GM12878 (cell line): ENCODE measurements around the gene NPSR1. TPM values are rescaled to one million over a fixed set of nuclear protein-coding genes. Genes with fewer than 3 reads are reported as not detected.

Source experiments
- ATAC-seq: fragments of 200-7000 bp; cut with Tn5 transposase; 3 replicates; pipeline ENCODE4 v1.9.1; 2020; ENCODE audit warnings: mild to moderate bottlenecking, moderate library complexity
- BruUV-seq: library from RNA; stranded (reverse); fragments of 400-500 nt; replicated peaks from 2 replicates; lab custom pipeline; 2021; lab: Mats Ljungman, UMichigan
- CTCF ChIA-PET: fragments of 300-600 bp; sonication (Branson Sonifier 250); formaldehyde crosslinking; extraction: SDS; loops from one replicate; lab custom pipeline; 2021; ENCODE audit warnings: inconsistent platforms; lab: Yijun Ruan, JAX
- POLR2A ChIA-PET: fragments of 350-600 bp; formaldehyde crosslinking; extraction: SDS; loops from one replicate; lab custom pipeline; 2021; ENCODE audit warnings: inconsistent platforms; lab: Charles Lee
- RAD21 ChIA-PET: fragments of 300-600 bp; sonication (Branson Sonifier 250); formaldehyde crosslinking; loops from one replicate; lab custom pipeline; 2023; ENCODE audit warnings: antibody characterized with exemption; ENCODE audit not compliant: unreplicated experiment; lab: Charles Lee
- SMC1A ChIA-PET: fragments of 300-600 bp; sonication (Branson Sonifier 250); formaldehyde crosslinking; loops from one replicate; lab custom pipeline; 2023; ENCODE audit not compliant: unreplicated experiment, uncharacterized antibody; lab: Charles Lee
- DNase-seq: peaks from one replicate; pipeline ENCODE4 v3.0.0-alpha.2; 2011; ENCODE audit warnings: low read depth, low spot score
- FAIRE-seq: peaks from 3 replicates; lab custom pipeline; 2011; peaks lifted over from hg19 to GRCh38; lab: Jason Lieb, UNC
- H2AFZ ChIP-seq: 2 replicates; pipeline ENCODE4 v1.6.0; 2011; ENCODE audit warnings: low read depth, low read length, control low read depth; ENCODE audit not compliant: control insufficient read depth
- H3K27ac ChIP-seq: 2 replicates; pipeline ENCODE4 v1.5.1; 2011; ENCODE audit warnings: control low read depth; ENCODE audit not compliant: control insufficient read depth, insufficient read depth
- H3K27me3 ChIP-seq, 2 experiments: replicated peaks in 1 of 2; 2 replicates each; pipeline versions ENCODE4 v1.6.0 to v1.6.1; 2011; ENCODE audit warnings: low read length in 1 of 2; ENCODE audit not compliant: control insufficient read depth in 2 of 2, insufficient read depth in 2 of 2
- H3K36me3 ChIP-seq, 2 experiments: 2 replicates each; pipeline ENCODE4 v1.5.1; 2011; ENCODE audit warnings: low read length in 1 of 2; ENCODE audit not compliant: control insufficient read depth in 2 of 2, insufficient read depth in 2 of 2
- H3K4me1 ChIP-seq: 2 replicates; pipeline ENCODE4 v1.6.1; 2011; ENCODE audit warnings: mild to moderate bottlenecking, low read length, moderate library complexity, mixed read lengths; ENCODE audit not compliant: control insufficient read depth, insufficient read depth
- H3K4me2 ChIP-seq: 2 replicates; pipeline ENCODE4 v1.6.0; 2011; ENCODE audit warnings: control low read depth; ENCODE audit not compliant: control insufficient read depth, insufficient read depth
- H3K4me3 ChIP-seq: fragments of 200-600 bp; sonication (generic); 2 replicates; pipeline ENCODE4 v1.5.1; 2016
- H3K79me2 ChIP-seq: 2 replicates; pipeline ENCODE4 v1.6.0; 2011; ENCODE audit warnings: low read length; ENCODE audit not compliant: control insufficient read depth, insufficient read depth
- H3K9ac ChIP-seq: 2 replicates; pipeline ENCODE4 v1.8.0; 2011; ENCODE audit warnings: low read length, control low read depth, mixed read lengths; ENCODE audit not compliant: control insufficient read depth, insufficient read depth
- H3K9me3 ChIP-seq: replicated peaks from 3 replicates; pipeline ENCODE4 v1.5.1; 2011; ENCODE audit warnings: mild to moderate bottlenecking, low read length; ENCODE audit not compliant: control insufficient read depth, insufficient read depth
- H4K20me1 ChIP-seq: 2 replicates; pipeline ENCODE4 v1.6.0; 2011; ENCODE audit not compliant: control insufficient read depth, insufficient read depth
- BACH1 ChIP-seq: fragments of 450-650 bp; IDR thresholded peaks from 2 replicates; pipeline ENCODE4 v1.6.1; 2017; ENCODE audit warnings: mild to moderate bottlenecking, borderline replicate concordance
- BCL11A ChIP-seq: IDR thresholded peaks from 2 replicates; pipeline ENCODE4 v1.6.1; 2011; ENCODE audit warnings: low read depth, low read length
- CBX5 ChIP-seq: sonication (generic); IDR thresholded peaks from 2 replicates; pipeline ENCODE4 v1.6.1; 2016; ENCODE audit warnings: low read depth, moderate library complexity, mild to moderate bottlenecking, inconsistent platforms
- DPF2 ChIP-seq: fragments of 450-650 bp; IDR thresholded peaks from 2 replicates; pipeline ENCODE4 v1.6.1; 2017; ENCODE audit warnings: mild to moderate bottlenecking
- ESRRA ChIP-seq: IDR thresholded peaks from 2 replicates; pipeline ENCODE4 v1.6.1; 2012; ENCODE audit warnings: mild to moderate bottlenecking, low read length, improper control_type of control experiment
- ETV6 ChIP-seq, 2 experiments: fragments of 450-650 bp in 1 of 2; IDR thresholded peaks in 1 of 2; conservative IDR thresholded peaks in 1 of 2; 2 replicates each; pipeline ENCODE4 v1.6.1; 2014; ENCODE audit warnings: antibody characterized with exemption in 1 of 2, borderline replicate concordance in 1 of 2, low read depth in 1 of 2, mild to moderate bottlenecking in 1 of 2, moderate library complexity in 1 of 2
- FOXM1 ChIP-seq: IDR thresholded peaks from 2 replicates; pipeline ENCODE4 v1.6.1; 2012; ENCODE audit warnings: low read depth, mild to moderate bottlenecking, inconsistent platforms, low read length, moderate library complexity
- GATAD2B ChIP-seq: fragments of 450-650 bp; conservative IDR thresholded peaks from 2 replicates; pipeline ENCODE4 v1.6.1; 2017; ENCODE audit warnings: low read depth, mild to moderate bottlenecking, moderate library complexity
- IKZF2 ChIP-seq, 2 experiments: fragments of 450-650 bp; IDR thresholded peaks; 2 replicates each; pipeline ENCODE4 v1.6.1; 2017; ENCODE audit warnings: mild to moderate bottlenecking in 2 of 2, moderate library complexity in 2 of 2
- NR2C1 ChIP-seq: fragments of 450-650 bp; IDR thresholded peaks from 2 replicates; pipeline ENCODE4 v1.6.1; 2017; ENCODE audit warnings: antibody characterized with exemption, mild to moderate bottlenecking, moderate library complexity
- POLR2A ChIP-seq: IDR thresholded peaks from 2 replicates; pipeline ENCODE4 v1.6.1; 2011; ENCODE audit warnings: low read depth, mild to moderate bottlenecking, low read length
- POLR2AphosphoS5 ChIP-seq: IDR thresholded peaks from 2 replicates; pipeline ENCODE4 v1.6.1; 2011; ENCODE audit warnings: mild to moderate bottlenecking, low read length, inconsistent platforms
- YBX1 ChIP-seq: fragments of 450-650 bp; IDR thresholded peaks from 2 replicates; pipeline ENCODE4 v1.6.1; 2016; ENCODE audit warnings: antibody characterized with exemption
- WGBS: methylation state at CpG from one replicate; pipeline ENCODE4 v1.1.6; 2016; ENCODE audit warnings: low lambda C conversion rate; ENCODE audit not compliant: insufficient replicate concordance, insufficient coverage; ENCODE audit errors: missing lambda C conversion rate; 5-methylcytosine and 5-hydroxymethylcytosine counted together
- in situ Hi-C: fragments of 300-500 bp; cut with MboI; formaldehyde crosslinking; loops from 9 replicates; pipeline ENCODE4 v1.14.3; 2018; ENCODE audit warnings: mixed read lengths
- intact Hi-C: fragments of 100-400 bp; cut with micrococcal nuclease; formaldehyde crosslinking; loops from one replicate; pipeline ENCODE4 v1.14.2; 2022; ENCODE audit not compliant: unreplicated experiment
- polyA plus RNA-seq, 11 experiments: library from polyadenylated mRNA; depleted of rRNA in 4 of 11; unstranded in 6 of 11; stranded (reverse) in 5 of 11; fragments of >200 nt; fragmentation: Nextera tagmentation in 4 of 11; fragmentation: Illumina TruSeq in 1 of 11; extraction: Ambion mirVana in 4 of 11; extraction: Trizol in 1 of 11; gene quantifications; 1 replicate in 1 of 11; 2 replicates in 10 of 11; pipeline versions ENCODE4 v1.2.1 to v1.2.3, GENCODE V29; 2011 to 2016; ENCODE audit warnings: inconsistent platforms in 2 of 11, missing spikeins in 2 of 11, low read depth in 1 of 11
- total RNA-seq, 4 experiments: library from RNA; depleted of rRNA in 3 of 4; stranded (reverse); fragments of >200 nt in 3 of 4; fragmentation: Illumina TruSeq in 1 of 4; extraction: Trizol in 1 of 4; gene quantifications; 2 replicates each; pipeline versions ENCODE4 v1.2.1 to v1.2.3, GENCODE V29; 2013 to 2021
- TF ChIP-seq, protein P1 (sequence below): fragments of 450-650 bp; formaldehyde crosslinking; IDR thresholded peaks from 2 replicates; pipeline ENCODE4 v1.4.0; 2022; ENCODE audit warnings: mild to moderate bottlenecking, moderate library complexity
- TF ChIP-seq, protein P2 (sequence below): IDR thresholded peaks from 2 replicates; pipeline ENCODE4 v1.6.1; 2012; ENCODE audit warnings: low read depth, low read length, improper control_type of control experiment

Gene NPSR1
- total and polyA plus RNA-seq, 10 of the 15 experiments (the other 5 are each of a cell fraction or from before 2014, with no cell fraction given): 0.20 TPM; not detected in 9

GRCh38 chr7:34612661-34613060 lies 45.4 kb upstream of the NPSR1 start:
- SMC1A ChIA-PET: interaction anchor here (0.9 to 1.2 kb wide), 2 partner anchors 11 to 16 kb away, joined by 3 read pairs; no protein-coding TSS in a partner anchor
- ATAC-seq (no peak), DNase-seq (no peak), FAIRE-seq (no peak)
- TF ChIP-seq FOXM1 (no peak), IKZF2 (IDR thresholded peaks at IDR 0.05) (no peak), BCL11A (no peak), CBX5 (no peak), POLR2AphosphoS5 (no peak), DPF2 (no peak), BACH1 (no peak), GATAD2B (no peak), ESRRA (no peak), NR2C1 (no peak), ETV6 (conservative IDR thresholded peaks at IDR 0.05 in 1 of 2, IDR thresholded peaks at IDR 0.05 in 1 of 2; ENCODE audit: borderline replicate concordance in 1 of 2, low read depth in 1 of 2) (no peak), YBX1 (no peak), POLR2A (no peak)
- TF ChIP-seq, protein P1, sequence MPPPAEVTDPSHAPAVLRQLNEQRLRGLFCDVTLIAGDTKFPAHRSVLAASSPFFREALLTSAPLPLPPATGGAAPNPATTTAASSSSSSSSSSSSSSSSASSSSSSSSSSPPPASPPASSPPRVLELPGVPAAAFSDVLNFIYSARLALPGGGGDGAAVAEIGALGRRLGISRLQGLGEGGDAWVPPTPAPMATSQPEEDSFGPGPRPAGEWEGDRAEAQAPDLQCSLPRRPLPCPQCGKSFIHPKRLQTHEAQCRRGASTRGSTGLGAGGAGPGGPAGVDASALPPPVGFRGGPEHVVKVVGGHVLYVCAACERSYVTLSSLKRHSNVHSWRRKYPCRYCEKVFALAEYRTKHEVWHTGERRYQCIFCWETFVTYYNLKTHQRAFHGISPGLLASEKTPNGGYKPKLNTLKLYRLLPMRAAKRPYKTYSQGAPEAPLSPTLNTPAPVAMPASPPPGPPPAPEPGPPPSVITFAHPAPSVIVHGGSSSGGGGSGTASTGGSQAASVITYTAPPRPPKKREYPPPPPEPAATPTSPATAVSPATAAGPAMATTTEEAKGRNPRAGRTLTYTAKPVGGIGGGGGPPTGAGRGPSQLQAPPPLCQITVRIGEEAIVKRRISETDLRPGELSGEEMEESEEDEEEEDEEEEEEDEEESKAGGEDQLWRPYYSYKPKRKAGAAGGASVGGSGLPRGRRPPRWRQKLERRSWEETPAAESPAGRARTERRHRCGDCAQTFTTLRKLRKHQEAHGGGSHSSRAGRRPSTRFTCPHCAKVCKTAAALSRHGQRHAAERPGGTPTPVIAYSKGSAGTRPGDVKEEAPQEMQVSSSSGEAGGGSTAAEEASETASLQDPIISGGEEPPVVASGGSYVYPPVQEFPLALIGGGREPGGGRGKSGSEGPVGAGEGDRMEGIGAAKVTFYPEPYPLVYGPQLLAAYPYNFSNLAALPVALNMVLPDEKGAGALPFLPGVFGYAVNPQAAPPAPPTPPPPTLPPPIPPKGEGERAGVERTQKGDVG (CRISPR knock-in tag): no peak
- TF ChIP-seq, protein P2, sequence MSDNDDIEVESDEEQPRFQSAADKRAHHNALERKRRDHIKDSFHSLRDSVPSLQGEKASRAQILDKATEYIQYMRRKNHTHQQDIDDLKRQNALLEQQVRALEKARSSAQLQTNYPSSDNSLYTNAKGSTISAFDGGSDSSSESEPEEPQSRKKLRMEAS: no peak
- POLR2A ChIA-PET: no interaction called here
- RAD21 ChIA-PET: no interaction called here
- CTCF ChIA-PET: no interaction called here
- Histone ChIP-seq H3K4me1 (no peaks in the 10 kb centered on the region), H3K4me2 (no peak overlapping the region), H3K79me2 (no peaks in the 10 kb centered on the region), H2AFZ (no peak overlapping the region), H3K4me3 (no peak overlapping the region), H3K9me3 (no peaks in the 10 kb centered on the region), H3K27me3 (no peaks in the 10 kb centered on the region), H4K20me1 (no peaks in the 10 kb centered on the region), H3K27ac (no peak overlapping the region), H3K9ac (no peak overlapping the region), H3K36me3 (no peaks in the 10 kb centered on the region)
- no TSS peak for BruUV-seq
- intact Hi-C loops (no loop called here), in situ Hi-C loops (no loop called here)
- 0% methylated on average over 2 of the region's 2 CpGs for WGBS
